H1 (cell line): Measurements from ENCODE around the gene PDE4B. TPM values are rescaled to one million over a fixed set of nuclear protein-coding genes. Genes with fewer than 3 reads are reported as not detected.

ENCODE experiments used
- ASH2L ChIP-seq: fragments of 200-600, 300-600 bp; sonication (generic); IDR thresholded peaks from one replicate; pipeline ENCODE4 v1.7.1; 2017; ENCODE audit warnings: low read length
- CBX5 ChIP-seq: fragments of 300-800, 300-1000 bp; sonication (generic); IDR thresholded peaks from 2 replicates; pipeline ENCODE4 v1.7.1; 2016; ENCODE audit warnings: antibody characterized with exemption, low read length, low read depth
- CHD2 ChIP-seq: IDR thresholded peaks from 2 replicates; pipeline ENCODE4 v1.6.1; 2012; ENCODE audit warnings: low read length, improper control_type of control experiment
- GTF2F1 ChIP-seq: IDR thresholded peaks from 2 replicates; pipeline ENCODE4 v1.6.1; 2012; ENCODE audit warnings: low read depth, low read length, improper control_type of control experiment, borderline replicate concordance
- POU5F1 ChIP-seq: IDR thresholded peaks from 2 replicates; pipeline ENCODE4 v1.6.1; 2011; ENCODE audit warnings: low read depth, mild to moderate bottlenecking, low read length, moderate library complexity
- RXRA ChIP-seq: IDR thresholded peaks from 2 replicates; pipeline ENCODE4 v1.6.1; 2011; ENCODE audit warnings: low read depth, mild to moderate bottlenecking, low read length, moderate library complexity; ENCODE audit not compliant: insufficient read depth
- TCF12 ChIP-seq: IDR thresholded peaks from 2 replicates; pipeline ENCODE4 v1.6.1; 2011; ENCODE audit warnings: low read depth, mild to moderate bottlenecking, low read length
- polyA plus RNA-seq, 7 experiments: library from polyadenylated mRNA; depleted of rRNA in 3 of 7; stranded (reverse) in 5 of 7; unstranded in 2 of 7; fragments of >200 nt in 5 of 7; fragments of 200-250 nt in 2 of 7; gene quantifications; 1 replicate in 5 of 7; 2 replicates in 1 of 7; 4 replicates in 1 of 7; pipeline versions ENCODE4 v1.2.1 to v1.2.3, GENCODE V29; 2011 to 2013; ENCODE audit warnings: missing spikeins in 2 of 7, mixed read lengths in 2 of 7
- total RNA-seq: library from RNA; stranded (reverse); fragmentation: NEBNext Ultra II Directional; extraction: Animal tissue kit (Norgen Biotek cat#: 25700); gene quantifications from 2 replicates; pipeline ENCODE4 v1.2.1, GENCODE V29; 2021

The PDE4B gene
- total and polyA plus RNA-seq, 2 of the 8 experiments (the other 6 are each of a cell fraction or from before 2014, with no cell fraction given): 5.0 to 15.1 TPM

DNA sequence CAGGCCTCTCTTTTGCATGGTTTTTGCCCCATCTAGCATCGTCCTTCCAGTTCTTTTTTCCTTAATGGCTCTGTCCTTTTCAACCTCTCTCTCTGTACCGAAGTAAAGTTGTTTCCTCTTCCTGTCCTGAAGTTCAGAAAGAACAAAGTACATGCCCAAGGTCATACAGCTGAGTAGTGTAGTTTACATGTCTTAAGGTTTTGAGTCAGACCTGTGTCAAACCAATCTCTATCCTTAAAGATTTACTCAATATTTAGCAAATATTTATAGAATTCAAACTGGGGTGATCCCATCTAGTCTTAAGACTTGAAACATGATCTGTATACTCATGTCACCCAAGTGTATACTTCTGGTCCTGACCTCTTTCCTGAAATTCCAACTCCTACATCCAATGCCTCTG, 622.6 kb downstream of the PDE4B start (continued):
- TF ChIP-seq GTF2F1 (no peak), CHD2 (no peak), ASH2L (no peak), TCF12 (no peak), RXRA (no peak), CBX5 (no peak), POU5F1 (no peak)
